ENCODE measurements around the gene TMEM135. TPM values are rescaled to one million over a fixed set of nuclear protein-coding genes. Genes with fewer than 3 reads are reported as not detected.

TMEM135 gene
- total RNA-seq, 1 donor from 2014 or later, result 28.8 TPM

- no peaks in the 10 kb centered on the region for H3K27me3 Mint-ChIP-seq (ENCODE audit: insufficient read depth)
- no peak overlapping the region for H3K4me3 Mint-ChIP-seq
- intact Hi-C loops (cut with micrococcal nuclease), result no loop called here
- H3K4me1 Mint-ChIP-seq (ENCODE audit: low read depth), result no peaks in the 10 kb centered on the region
- no peak for DNase-seq (ENCODE audit: low spot score)
- no peak overlapping the region for H3K27ac Mint-ChIP-seq
- H3K9me3 Mint-ChIP-seq, result no peaks in the 10 kb centered on the region
- peaks cover 6% of the 10 kb centered on the region for H3K36me3 Mint-ChIP-seq (ENCODE audit: low read depth)
Measured at GRCh38 chr11:87324817-87325489, 287.2 kb downstream of the TMEM135 start.

GRCh38 chr11:87325490-87325872 lies 287.7 kb downstream of the TMEM135 start:
- H3K9me3 Mint-ChIP-seq, result no peaks in the 10 kb centered on the region
- no peak for DNase-seq (ENCODE audit: low spot score)
- no peaks in the 10 kb centered on the region for H3K27me3 Mint-ChIP-seq (ENCODE audit: insufficient read depth)
- H3K27ac Mint-ChIP-seq, result no peak overlapping the region
- no peaks in the 10 kb centered on the region for H3K4me1 Mint-ChIP-seq (ENCODE audit: low read depth)
- H3K4me3 Mint-ChIP-seq, result no peak overlapping the region
- H3K36me3 Mint-ChIP-seq (ENCODE audit: low read depth), result peaks cover 6% of the 10 kb centered on the region
- intact Hi-C loops (cut with micrococcal nuclease), result no loop called here

GRCh38 chr11:87326594-87326993 lies 288.9 kb downstream of the TMEM135 start:
- intact Hi-C loops (cut with micrococcal nuclease), result no loop called here
- Mint-ChIP-seq H3K27me3 (ENCODE audit: insufficient read depth) (no peaks in the 10 kb centered on the region), H3K9me3 (no peaks in the 10 kb centered on the region), H3K4me1 (ENCODE audit: low read depth) (no peaks in the 10 kb centered on the region), H3K36me3 (ENCODE audit: low read depth) (peaks cover 6% of the 10 kb centered on the region), H3K27ac (no peak overlapping the region), H3K4me3 (no peak overlapping the region)
- DNase-seq (ENCODE audit: low spot score), result no peak

GRCh38 chr11:87329172-87329571 lies 291.4 kb downstream of the TMEM135 start:
- H3K4me1 Mint-ChIP-seq (ENCODE audit: low read depth), result no peaks in the 10 kb centered on the region
- intact Hi-C loops (cut with micrococcal nuclease), result no loop called here
- H3K27ac Mint-ChIP-seq, result no peak overlapping the region
- H3K36me3 Mint-ChIP-seq (ENCODE audit: low read depth), result peaks cover 6% of the 10 kb centered on the region
- no peaks in the 10 kb centered on the region for H3K9me3 Mint-ChIP-seq
- no peak for DNase-seq (ENCODE audit: low spot score)
- H3K27me3 Mint-ChIP-seq (ENCODE audit: insufficient read depth), result no peaks in the 10 kb centered on the region
- H3K4me3 Mint-ChIP-seq, result no peak overlapping the region

- intact Hi-C loops (cut with micrococcal nuclease), result no loop called here
- Mint-ChIP-seq H3K9me3 (no peaks in the 10 kb centered on the region), H3K4me3 (no peak overlapping the region)
Measured at GRCh38 chr11:87330187-87330601, 292.5 kb downstream of the TMEM135 start.

GRCh38 chr11:87331273-87331672 lies 293.5 kb downstream of the TMEM135 start:
- intact Hi-C loops (cut with micrococcal nuclease), result no loop called here
- Mint-ChIP-seq H3K27ac (no peak overlapping the region), H3K36me3 (ENCODE audit: low read depth) (peaks cover 3% of the 10 kb centered on the region), H3K4me3 (no peak overlapping the region), H3K9me3 (peaks cover under 1% of the 10 kb centered on the region), H3K4me1 (ENCODE audit: low read depth) (no peaks in the 10 kb centered on the region), H3K27me3 (ENCODE audit: insufficient read depth) (no peaks in the 10 kb centered on the region)
- no peak for DNase-seq (ENCODE audit: low spot score)

More at GRCh38 chr11:87330187-87330601, 292.5 kb downstream of the TMEM135 start:
- H3K36me3 Mint-ChIP-seq (ENCODE audit: low read depth), result peaks cover 4% of the 10 kb centered on the region
- H3K4me1 Mint-ChIP-seq (ENCODE audit: low read depth), result no peaks in the 10 kb centered on the region
- H3K27ac Mint-ChIP-seq, result no peak overlapping the region
- DNase-seq (ENCODE audit: low spot score), result no peak
- no peaks in the 10 kb centered on the region for H3K27me3 Mint-ChIP-seq (ENCODE audit: insufficient read depth)

- Mint-ChIP-seq H3K4me3 (no peak overlapping the region), H3K27ac (no peak overlapping the region), H3K27me3 (ENCODE audit: insufficient read depth) (no peaks in the 10 kb centered on the region), H3K9me3 (peaks cover 25% of the 10 kb centered on the region), H3K4me1 (ENCODE audit: low read depth) (no peaks in the 10 kb centered on the region), H3K36me3 (ENCODE audit: low read depth) (no peaks in the 10 kb centered on the region)
- DNase-seq (ENCODE audit: low spot score), result no peak
- intact Hi-C loops (cut with micrococcal nuclease), result no loop called here
Measured at GRCh38 chr11:87338046-87338639, 300.4 kb downstream of the TMEM135 start.

GRCh38 chr11:87339416-87339815 lies 301.7 kb downstream of the TMEM135 start:
- no peaks in the 10 kb centered on the region for H3K4me1 Mint-ChIP-seq (ENCODE audit: low read depth)
- intact Hi-C loops (cut with micrococcal nuclease), result no loop called here
- no peak overlapping the region for H3K27ac Mint-ChIP-seq
- H3K9me3 Mint-ChIP-seq, result peaks cover 25% of the 10 kb centered on the region
- no peak for DNase-seq (ENCODE audit: low spot score)
- H3K27me3 Mint-ChIP-seq (ENCODE audit: insufficient read depth), result no peaks in the 10 kb centered on the region
- no peaks in the 10 kb centered on the region for H3K36me3 Mint-ChIP-seq (ENCODE audit: low read depth)
- H3K4me3 Mint-ChIP-seq, result no peak overlapping the region

GRCh38 chr11:87347441-87347840 lies 309.7 kb downstream of the TMEM135 start:
- H3K36me3 Mint-ChIP-seq (ENCODE audit: low read depth), result no peaks in the 10 kb centered on the region

GRCh38 chr11:87347854-87348253 lies 310.1 kb downstream of the TMEM135 start:
- DNase-seq (ENCODE audit: low spot score), result no peak
- Mint-ChIP-seq H3K4me3 (no peak overlapping the region), H3K27me3 (ENCODE audit: insufficient read depth) (peaks cover 5% of the 10 kb centered on the region), H3K36me3 (ENCODE audit: low read depth) (no peaks in the 10 kb centered on the region), H3K9me3 (no peaks in the 10 kb centered on the region), H3K4me1 (ENCODE audit: low read depth) (peaks cover 6% of the 10 kb centered on the region), H3K27ac (no peak overlapping the region)
- intact Hi-C loops (cut with micrococcal nuclease), result no loop called here

More at GRCh38 chr11:87347441-87347840, 309.7 kb downstream of the TMEM135 start:
- Mint-ChIP-seq H3K9me3 (no peaks in the 10 kb centered on the region), H3K4me1 (ENCODE audit: low read depth) (peaks cover 2% of the 10 kb centered on the region), H3K27me3 (ENCODE audit: insufficient read depth) (peaks cover 5% of the 10 kb centered on the region), H3K27ac (no peak overlapping the region), H3K4me3 (no peak overlapping the region)
- intact Hi-C loops (cut with micrococcal nuclease), result no loop called here
- DNase-seq (ENCODE audit: low spot score), result no peak

GRCh38 chr11:87351676-87352075 lies 313.9 kb downstream of the TMEM135 start:
- peaks cover 8% of the 10 kb centered on the region for H3K27me3 Mint-ChIP-seq (ENCODE audit: insufficient read depth)
- no peaks in the 10 kb centered on the region for H3K36me3 Mint-ChIP-seq (ENCODE audit: low read depth)
- H3K27ac Mint-ChIP-seq, result no peak overlapping the region

GRCh38 chr11:87352759-87353707 lies 315.3 kb downstream of the TMEM135 start:
- Mint-ChIP-seq H3K36me3 (ENCODE audit: low read depth) (no peaks in the 10 kb centered on the region), H3K9me3 (no peaks in the 10 kb centered on the region), H3K4me3 (no peak overlapping the region), H3K27ac (no peak overlapping the region), H3K4me1 (ENCODE audit: low read depth) (peaks cover 14% of the 10 kb centered on the region), H3K27me3 (ENCODE audit: insufficient read depth) (peaks cover 8% of the 10 kb centered on the region)
- peak; percentile 68 for DNase-seq (ENCODE audit: low spot score)
- intact Hi-C loops (cut with micrococcal nuclease), result loop anchor here (1.0 kb wide), 3 partner anchors 68 to 1191 kb away; no protein-coding TSS in a partner anchor

More at GRCh38 chr11:87351676-87352075, 313.9 kb downstream of the TMEM135 start:
- Mint-ChIP-seq H3K4me1 (ENCODE audit: low read depth) (peaks cover 14% of the 10 kb centered on the region), H3K9me3 (no peaks in the 10 kb centered on the region), H3K4me3 (no peak overlapping the region)
- intact Hi-C loops (cut with micrococcal nuclease), result loop anchor here (1.0 kb wide), 2 partner anchors 70 to 412 kb away; no protein-coding TSS in a partner anchor
- DNase-seq (ENCODE audit: low spot score), result no peak

All from activated T-helper 1 cell treated with anti-CD3 and anti-CD28 coated beads, Interleukin-12 subunit alpha, Interleukin-12 subunit beta, Interleukin-2, Interleukin-4 antibody, amounts not matched to agents 30 ng/mL and 10 ng/mL and 1 ng/mL, durations not matched to agents 14 hours and 24 hours and 36 hours (primary cell).